Psoas muscle (tissue), 8 donors: ENCODE data around the gene EIF2B1. TPM values are rescaled to one million over a fixed set of nuclear protein-coding genes. Genes with fewer than 3 reads are reported as not detected.
"Not testable (repeated sequence)": the region's sequence is repeated elsewhere in the genome, so short reads cannot be mapped to it uniquely, and the experiment has no call there.

Experiments used
- ATAC-seq, 4 donors: fragments of 200-7000 bp; cut with Tn5 transposase; one replicate each; pipeline ENCODE4 v1.9.1; 2020; ENCODE audit warnings: moderate library complexity in 3 of 4, mild to moderate bottlenecking in 2 of 4
- DNase-seq, 2 donors: peaks; one replicate each; pipeline ENCODE4 v3.0.0-alpha.2; 2020
- H3K27ac ChIP-seq: fragments of 200-600 bp; one replicate; pipeline ENCODE4 v1.8.0; 2022
- H3K27me3 ChIP-seq, 3 donors: fragments of 200-600 bp in 1 of 3; one replicate each; pipeline versions ENCODE4 v1.6.1 to v1.8.0; 2013 to 2022; ENCODE audit warnings: low read length in 2 of 3, mild to moderate bottlenecking in 2 of 3, moderate library complexity in 1 of 3; ENCODE audit not compliant: insufficient read depth in 3 of 3
- H3K36me3 ChIP-seq, 2 donors: fragments of 200-600 bp in 1 of 2; one replicate each; pipeline versions ENCODE4 v1.6.1 to v1.8.0; 2013 to 2022; ENCODE audit warnings: low read depth in 1 of 2, mild to moderate bottlenecking in 1 of 2, moderate library complexity in 1 of 2; ENCODE audit not compliant: insufficient read depth in 1 of 2
- H3K4me1 ChIP-seq: fragments of 200-600 bp; one replicate; pipeline ENCODE4 v1.8.0; 2022
- H3K4me3 ChIP-seq: fragments of 200-600 bp; one replicate; pipeline ENCODE4 v1.8.0; 2022; ENCODE audit warnings: mild to moderate bottlenecking
- H3K9me3 ChIP-seq: fragments of 200-600 bp; one replicate; pipeline ENCODE4 v1.8.0; 2022
- WGBS, 3 donors: extraction: QIAGEN DNeasy Blood & Tissue Kit; methylation state at CpG; one replicate each; pipeline versions ENCODE4 v1.1.6 to v1.1.7; 2013; 5-methylcytosine and 5-hydroxymethylcytosine counted together
- intact Hi-C, 2 donors: fragments of 100-400 bp; cut with DNase I; formaldehyde crosslinking; loops; one replicate each; pipeline versions ENCODE4 v1.11.0 to v1.14.2; 2022
- polyA plus RNA-seq, 3 donors: library from polyadenylated mRNA; stranded (reverse); fragments of 200-250 nt; gene quantifications; one replicate each; pipeline ENCODE4 v1.2.3, GENCODE V29; 2013
- total RNA-seq, 4 donors: library from RNA; stranded (reverse); fragmentation: NEBNext Ultra II Directional in 2 of 4; extraction: Animal tissue kit (Norgen Biotek cat#: 25700) in 2 of 4; gene quantifications; one replicate each; pipeline versions ENCODE4 v1.2.1 to v1.2.4, GENCODE V29; 2021 to 2023
- TF ChIP-seq, protein P1 (sequence below): fragments of 200-600 bp; IDR thresholded peaks from one replicate; pipeline ENCODE4 v1.8.0; 2022; ENCODE audit warnings: antibody characterized with exemption
- donor health status: healthy with polysubstance abuse.
- donor health status: DM: no; HTN: no; CAD: no; lungs with moderate emphysema.
- donor health status: Bipolar disorder and iron deficiency.
- donor health status: healthy.
- donor health status: DM: yes; HTN: yes; CAD: no.
- donor health status: DM: no; HTN: no; CAD: no.
- donor health status: DM: no; HTN: no; CAD: no.
- donor health status: DM: yes; HTN: yes; CAD: no.

Gene EIF2B1
- total and polyA plus RNA-seq, 7 donors: 27.4 to 48.2 (median 39.5) TPM

DNA sequence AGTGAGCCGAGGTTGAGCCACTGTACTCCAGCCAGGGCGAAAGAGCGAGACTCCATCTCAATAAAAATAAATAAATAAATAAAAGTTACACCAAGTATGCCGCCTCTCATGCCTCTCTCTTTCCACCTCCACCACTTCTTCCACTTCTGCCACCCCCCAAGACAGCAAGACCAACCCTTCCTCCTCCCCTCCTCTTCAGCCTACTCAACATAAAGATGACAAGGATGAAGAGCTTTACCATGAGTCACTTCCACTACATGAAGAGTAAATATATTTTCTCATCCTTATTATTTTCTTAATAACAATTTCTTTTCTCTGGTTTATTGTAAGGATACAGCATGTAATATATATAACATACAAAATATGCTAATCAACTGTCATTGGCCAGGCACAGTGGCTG lies 52.7 kb downstream of the EIF2B1 start:
- whole genome bisulfite sequencing, 3 donors: 90 to 95% (median 94%) methylated on average over 4 of the region's 4 CpGs
- ATAC-seq (no peak), DNase-seq (no peak)
- Histone ChIP-seq H3K36me3 (no peaks in the 10 kb centered on the region), H3K27ac (peak overlapping the region; percentile 85), H3K4me3 (no peak overlapping the region), H3K4me1 (peaks cover 21% of the 10 kb centered on the region), H3K27me3 (no peaks in the 10 kb centered on the region), H3K9me3 (no peaks in the 10 kb centered on the region)
- TF ChIP-seq, protein P1, sequence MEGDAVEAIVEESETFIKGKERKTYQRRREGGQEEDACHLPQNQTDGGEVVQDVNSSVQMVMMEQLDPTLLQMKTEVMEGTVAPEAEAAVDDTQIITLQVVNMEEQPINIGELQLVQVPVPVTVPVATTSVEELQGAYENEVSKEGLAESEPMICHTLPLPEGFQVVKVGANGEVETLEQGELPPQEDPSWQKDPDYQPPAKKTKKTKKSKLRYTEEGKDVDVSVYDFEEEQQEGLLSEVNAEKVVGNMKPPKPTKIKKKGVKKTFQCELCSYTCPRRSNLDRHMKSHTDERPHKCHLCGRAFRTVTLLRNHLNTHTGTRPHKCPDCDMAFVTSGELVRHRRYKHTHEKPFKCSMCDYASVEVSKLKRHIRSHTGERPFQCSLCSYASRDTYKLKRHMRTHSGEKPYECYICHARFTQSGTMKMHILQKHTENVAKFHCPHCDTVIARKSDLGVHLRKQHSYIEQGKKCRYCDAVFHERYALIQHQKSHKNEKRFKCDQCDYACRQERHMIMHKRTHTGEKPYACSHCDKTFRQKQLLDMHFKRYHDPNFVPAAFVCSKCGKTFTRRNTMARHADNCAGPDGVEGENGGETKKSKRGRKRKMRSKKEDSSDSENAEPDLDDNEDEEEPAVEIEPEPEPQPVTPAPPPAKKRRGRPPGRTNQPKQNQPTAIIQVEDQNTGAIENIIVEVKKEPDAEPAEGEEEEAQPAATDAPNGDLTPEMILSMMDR: no peak
- intact Hi-C loops: loop anchor here (5.0 kb wide), 3 partner anchors 48 to 313 kb away; partner anchors contain the start of genes RILPL1 (in 2 of the 2) and SNRNP35 (in 1 of the 2)

DNA sequence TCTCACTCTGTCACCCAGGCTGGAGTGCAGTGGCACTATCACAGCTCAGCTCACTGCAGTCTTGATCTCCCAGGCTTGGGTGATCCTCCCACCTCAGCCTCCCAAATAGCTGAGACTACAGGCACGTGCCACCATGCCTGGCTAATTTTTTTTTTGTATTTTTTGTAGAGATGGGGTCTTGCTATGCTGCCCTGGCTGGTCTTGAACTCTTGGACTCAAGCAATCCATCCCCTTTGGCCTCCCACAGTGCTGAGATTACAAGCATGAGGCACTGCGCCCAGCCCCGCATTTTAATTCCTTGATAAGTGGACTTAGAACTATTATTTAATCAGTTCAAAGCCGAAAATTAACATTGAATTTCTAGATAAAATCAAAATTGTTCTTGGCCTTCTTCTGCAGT lies 54.7 kb downstream of the EIF2B1 start:
- intact Hi-C loops, ATAC-seq, H3K27ac ChIP-seq, H3K9me3 ChIP-seq, H3K4me3 ChIP-seq, H3K27me3 ChIP-seq, H3K36me3 ChIP-seq, DNase-seq: not testable (repeated sequence)
- 92 to 96% (median 95%) methylated on average over 4 of the region's 4 CpGs for WGBS, 3 donors
- peaks cover 14% of the 10 kb centered on the region for H3K4me1 ChIP-seq

DNA sequence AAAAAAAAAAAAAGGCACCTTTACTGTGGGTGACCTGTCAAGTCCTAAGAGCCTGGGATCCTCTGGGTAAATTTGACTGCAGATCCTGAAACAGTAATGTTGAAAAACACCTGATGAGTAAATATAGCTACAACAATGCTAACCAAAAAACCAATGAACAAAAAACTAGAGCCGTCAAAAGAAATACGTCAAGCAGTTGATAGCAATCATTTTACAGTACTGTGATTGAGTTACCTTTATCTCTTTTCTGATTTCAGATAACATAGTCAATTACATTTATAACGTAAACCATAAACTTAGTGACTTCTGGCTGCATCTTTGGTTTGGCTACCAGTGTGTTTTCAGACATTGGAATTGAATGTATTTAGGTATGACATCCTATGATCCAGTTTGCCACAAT lies 55.2 kb downstream of the EIF2B1 start:
- H3K36me3 ChIP-seq: no peaks in the 10 kb centered on the region
- H3K27ac ChIP-seq: no peak overlapping the region
- no peaks in the 10 kb centered on the region for H3K27me3 ChIP-seq
- H3K4me1 ChIP-seq: peaks cover 14% of the 10 kb centered on the region
- DNase-seq: no peak
- no peaks in the 10 kb centered on the region for H3K9me3 ChIP-seq
- intact Hi-C loops: no loop called here
- no peak for ATAC-seq
- WGBS, 3 donors: 92 to 96% (median 93%) methylated on average over 3 of the region's 3 CpGs
- H3K4me3 ChIP-seq: no peak overlapping the region
- TF ChIP-seq, protein P1: no peak

DNA sequence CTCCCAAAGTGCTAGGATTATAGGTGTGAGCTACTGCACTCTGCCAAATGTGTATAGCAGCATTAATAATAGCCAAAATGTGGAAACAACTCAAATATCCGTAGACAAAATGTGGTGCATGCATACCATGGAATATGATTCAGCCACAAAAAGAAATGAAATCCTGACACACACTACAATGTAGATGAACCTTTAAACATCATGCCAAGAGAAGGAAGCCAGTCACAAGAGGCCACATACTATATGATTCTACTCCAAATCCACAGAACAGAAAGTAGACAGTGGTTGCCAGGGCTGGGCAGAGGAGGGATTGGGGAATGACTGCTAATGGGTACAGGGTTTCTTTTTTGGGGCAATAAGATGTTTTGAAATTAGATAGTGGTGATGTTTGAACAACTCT lies 56.9 kb downstream of the EIF2B1 start:
- intact Hi-C loops: no loop called here
- H3K9me3 ChIP-seq: no peaks in the 10 kb centered on the region
- H3K4me1 ChIP-seq: no peaks in the 10 kb centered on the region
- H3K27ac ChIP-seq: no peak overlapping the region
- TF ChIP-seq, protein P1: no peak
- WGBS, 3 donors: 82 to 91% (median 86%) methylated on average over 1 of the region's 1 CpG
- ATAC-seq: no peak
- no peak overlapping the region for H3K4me3 ChIP-seq
- DNase-seq: no peak
- no peaks in the 10 kb centered on the region for H3K27me3 ChIP-seq
- H3K36me3 ChIP-seq: no peaks in the 10 kb centered on the region

DNA sequence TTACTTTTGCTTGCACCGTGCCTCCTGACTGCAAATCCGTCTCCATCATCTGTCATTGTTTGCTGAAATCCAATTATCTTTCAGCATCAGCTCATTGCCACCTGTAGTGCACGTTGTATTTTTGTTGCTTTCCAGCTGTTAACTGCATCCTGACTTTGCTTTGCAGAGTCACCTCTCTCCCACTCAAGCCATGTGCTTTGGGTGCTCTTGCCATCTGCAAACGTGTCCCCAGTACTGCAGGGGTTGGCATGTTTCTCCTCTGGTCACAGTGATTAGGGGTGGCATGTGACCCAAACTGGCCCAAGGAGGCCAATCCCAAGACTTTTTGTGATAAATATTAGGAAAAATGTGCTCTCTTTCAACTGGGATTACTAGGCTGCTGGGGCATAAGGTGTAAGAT lies 59.6 kb downstream of the EIF2B1 start:
- Histone ChIP-seq H3K27ac (no peak overlapping the region), H3K4me1 (no peaks in the 10 kb centered on the region), H3K4me3 (no peak overlapping the region), H3K27me3 (no peaks in the 10 kb centered on the region), H3K36me3 (no peaks in the 10 kb centered on the region), H3K9me3 (no peaks in the 10 kb centered on the region)
- TF ChIP-seq, protein P1: no peak
- DNase-seq (no peak), ATAC-seq (no peak)
- intact Hi-C loops: no loop called here
- 23 to 33% (median 26%) methylated on average over 4 of the region's 4 CpGs for WGBS, 3 donors
